Lower lobe of right lung (tissue), 2 donors: Measurements from ENCODE around the gene TENM4. TPM values are rescaled to one million over a fixed set of nuclear protein-coding genes. Genes with fewer than 3 reads are reported as not detected.

Source experiments
- ATAC-seq, 2 donors: fragments of 200-7000 bp; cut with Tn5 transposase; one replicate each; pipeline ENCODE4 v1.9.1; 2020 to 2022; ENCODE audit warnings: mild to moderate bottlenecking in 2 of 2, moderate library complexity in 2 of 2
- DNase-seq: peaks from one replicate; pipeline ENCODE4 v3.0.0-alpha.2; 2020
- H3K27ac ChIP-seq: fragments of 200-600 bp; one replicate; pipeline ENCODE4 v1.8.0; 2022
- H3K27me3 ChIP-seq: fragments of 200-600 bp; one replicate; pipeline ENCODE4 v1.8.0; 2022; ENCODE audit warnings: low read depth
- H3K36me3 ChIP-seq: fragments of 200-600 bp; one replicate; pipeline ENCODE4 v1.8.0; 2022; ENCODE audit warnings: mild to moderate bottlenecking
- H3K4me1 ChIP-seq: fragments of 200-600 bp; one replicate; pipeline ENCODE4 v1.8.0; 2022
- H3K4me3 ChIP-seq: fragments of 200-600 bp; one replicate; pipeline ENCODE4 v1.8.0; 2022; ENCODE audit warnings: mild to moderate bottlenecking
- H3K9me3 ChIP-seq: fragments of 200-600 bp; one replicate; pipeline ENCODE4 v1.8.0; 2022
- intact Hi-C: fragments of 100-400 bp; cut with DNase I; formaldehyde crosslinking; loops from one replicate; pipeline ENCODE4 v1.11.0; 2022
- total RNA-seq: library from RNA; stranded (reverse); fragmentation: NEBNext Ultra II Directional; extraction: Animal tissue kit (Norgen Biotek cat#: 25700); gene quantifications from one replicate; pipeline ENCODE4 v1.2.1, GENCODE V29; 2021
- TF ChIP-seq, protein P1 (sequence below): fragments of 200-600 bp; IDR thresholded peaks from one replicate; pipeline ENCODE4 v1.8.0; 2022; ENCODE audit warnings: antibody characterized with exemption, mild to moderate bottlenecking
- donor health status: DM: no; HTN: yes; CAD: no; lungs with severe emphysema.

Gene TENM4
- total RNA-seq, 1 donor from 2014 or later, result 1.1 TPM

- intact Hi-C loops, result no loop called here
- no peak overlapping the region for H3K27ac ChIP-seq
- TF ChIP-seq, protein P1, sequence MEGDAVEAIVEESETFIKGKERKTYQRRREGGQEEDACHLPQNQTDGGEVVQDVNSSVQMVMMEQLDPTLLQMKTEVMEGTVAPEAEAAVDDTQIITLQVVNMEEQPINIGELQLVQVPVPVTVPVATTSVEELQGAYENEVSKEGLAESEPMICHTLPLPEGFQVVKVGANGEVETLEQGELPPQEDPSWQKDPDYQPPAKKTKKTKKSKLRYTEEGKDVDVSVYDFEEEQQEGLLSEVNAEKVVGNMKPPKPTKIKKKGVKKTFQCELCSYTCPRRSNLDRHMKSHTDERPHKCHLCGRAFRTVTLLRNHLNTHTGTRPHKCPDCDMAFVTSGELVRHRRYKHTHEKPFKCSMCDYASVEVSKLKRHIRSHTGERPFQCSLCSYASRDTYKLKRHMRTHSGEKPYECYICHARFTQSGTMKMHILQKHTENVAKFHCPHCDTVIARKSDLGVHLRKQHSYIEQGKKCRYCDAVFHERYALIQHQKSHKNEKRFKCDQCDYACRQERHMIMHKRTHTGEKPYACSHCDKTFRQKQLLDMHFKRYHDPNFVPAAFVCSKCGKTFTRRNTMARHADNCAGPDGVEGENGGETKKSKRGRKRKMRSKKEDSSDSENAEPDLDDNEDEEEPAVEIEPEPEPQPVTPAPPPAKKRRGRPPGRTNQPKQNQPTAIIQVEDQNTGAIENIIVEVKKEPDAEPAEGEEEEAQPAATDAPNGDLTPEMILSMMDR, result no peak
- no peaks in the 10 kb centered on the region for H3K36me3 ChIP-seq
- H3K27me3 ChIP-seq, result no peaks in the 10 kb centered on the region
- no peaks in the 10 kb centered on the region for H3K4me1 ChIP-seq
- H3K4me3 ChIP-seq, result no peak overlapping the region
- no peak for DNase-seq
- no peaks in the 10 kb centered on the region for H3K9me3 ChIP-seq
- no peak for ATAC-seq
These were observed 273.2 kb downstream of the TENM4 start for GRCh38 chr11:79167510-79168188.

- no peaks in the 10 kb centered on the region for H3K4me1 ChIP-seq
- H3K4me3 ChIP-seq, result no peak overlapping the region
- ATAC-seq (no peak), DNase-seq (no peak)
- no peaks in the 10 kb centered on the region for H3K27me3 ChIP-seq
- no peaks in the 10 kb centered on the region for H3K9me3 ChIP-seq
- TF ChIP-seq, protein P1, result no peak
- H3K36me3 ChIP-seq, result no peaks in the 10 kb centered on the region
- H3K27ac ChIP-seq, result no peak overlapping the region
- intact Hi-C loops, result no loop called here
These were observed 274.9 kb downstream of the TENM4 start for GRCh38 chr11:79165908-79166307.

DNA sequence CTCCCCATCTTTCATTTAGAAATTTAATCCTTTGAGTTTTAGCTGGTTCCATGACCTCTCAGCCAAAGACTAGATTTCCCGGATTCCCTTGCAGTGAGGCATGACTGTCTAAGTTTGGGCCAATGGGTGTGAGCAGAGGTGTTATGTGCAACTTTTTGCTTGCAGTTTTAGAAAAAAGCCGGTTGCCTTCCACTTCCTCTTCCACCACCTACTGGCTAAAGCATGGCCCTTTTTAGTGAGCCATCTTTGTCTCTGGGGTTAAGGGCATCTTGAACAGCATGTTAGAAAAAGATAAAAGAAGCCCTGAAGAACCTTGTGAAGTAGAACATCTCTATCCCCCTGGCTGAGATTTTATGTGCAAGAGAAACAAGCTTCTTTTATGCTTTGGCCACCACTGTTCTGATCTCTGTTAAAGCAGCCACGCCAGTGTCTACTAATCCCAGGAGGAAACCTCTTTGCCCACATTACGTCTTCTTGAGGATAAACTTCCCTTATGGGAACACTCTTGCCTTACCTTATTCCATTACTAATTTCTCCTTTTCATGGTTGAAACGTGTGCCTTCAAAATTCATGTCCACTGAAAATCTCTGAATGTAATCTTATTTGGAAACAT lies 279.9 kb downstream of the TENM4 start:
- no peak for DNase-seq
- TF ChIP-seq, protein P1, result peak; percentile 18
- no peaks in the 10 kb centered on the region for H3K9me3 ChIP-seq
- H3K4me3 ChIP-seq, result no peak overlapping the region
- H3K27ac ChIP-seq, result no peak overlapping the region
- no peaks in the 10 kb centered on the region for H3K36me3 ChIP-seq
- intact Hi-C loops, result no loop called here
- no peaks in the 10 kb centered on the region for H3K27me3 ChIP-seq
- H3K4me1 ChIP-seq, result no peaks in the 10 kb centered on the region
- no peak for ATAC-seq

GRCh38 chr11:79159657-79160450 lies 281.0 kb downstream of the TENM4 start:
- intact Hi-C loops, result no loop called here
- DNase-seq, result no peak
- Histone ChIP-seq H3K36me3 (no peaks in the 10 kb centered on the region), H3K4me3 (no peak overlapping the region), H3K27ac (no peak overlapping the region), H3K9me3 (no peaks in the 10 kb centered on the region), H3K27me3 (no peaks in the 10 kb centered on the region), H3K4me1 (no peaks in the 10 kb centered on the region)
- no peak for ATAC-seq
- TF ChIP-seq, protein P1, result no peak

GRCh38 chr11:79157738-79158137 lies 283.1 kb downstream of the TENM4 start:
- Histone ChIP-seq H3K36me3 (no peaks in the 10 kb centered on the region), H3K4me1 (no peaks in the 10 kb centered on the region), H3K27me3 (no peaks in the 10 kb centered on the region), H3K4me3 (no peak overlapping the region), H3K27ac (no peak overlapping the region), H3K9me3 (no peaks in the 10 kb centered on the region)
- peak in 1 of 2 donors; percentile 13 for ATAC-seq
- DNase-seq, result no peak
- intact Hi-C loops, result no loop called here
- TF ChIP-seq, protein P1, result no peak
